Fibroblast of skin of left quadriceps (primary cell): ENCODE results near the gene LAMC3.
"Not testable (repeated sequence)": the region's sequence is repeated elsewhere in the genome, so short reads cannot be mapped to it uniquely, and the experiment has no call there.

ENCODE experiments used
- DNase-seq, 2 experiments: peaks; one replicate each; pipeline ENCODE4 v3.0.0-alpha.2; 2013; ENCODE audit warnings: low read depth in 2 of 2

LAMC3 gene

GRCh38 chr9:131028931-131029573, 20.1 kb downstream of the LAMC3 start:
- no peak for DNase-seq

GRCh38 chr9:131029574-131029952, 20.6 kb downstream of the LAMC3 start:
- no peak for DNase-seq

- no peak for DNase-seq
Measured at GRCh38 chr9:131030239-131031004, 21.4 kb downstream of the LAMC3 start.

- DNase-seq: no peak
Measured at GRCh38 chr9:131031005-131031641, 22.1 kb downstream of the LAMC3 start.

- DNase-seq: no peak
Measured at GRCh38 chr9:131031642-131032005, 22.6 kb downstream of the LAMC3 start.

GRCh38 chr9:131032384-131032783, 23.4 kb downstream of the LAMC3 start:
- DNase-seq: no peak

- no peak for DNase-seq
Measured at GRCh38 chr9:131033269-131034224, 24.6 kb downstream of the LAMC3 start.

- DNase-seq: no peak
Measured at GRCh38 chr9:131034268-131034667, 25.3 kb downstream of the LAMC3 start.

- not testable (repeated sequence) for DNase-seq
Measured at GRCh38 chr9:131034749-131035148, 25.8 kb downstream of the LAMC3 start.

GRCh38 chr9:131035548-131035947, 26.6 kb downstream of the LAMC3 start:
- no peak for DNase-seq

GRCh38 chr9:131036071-131036470, 27.1 kb downstream of the LAMC3 start:
- no peak for DNase-seq

GRCh38 chr9:131036529-131037334, 27.8 kb downstream of the LAMC3 start:
- no peak for DNase-seq

- no peak for DNase-seq
Measured at GRCh38 chr9:131037335-131038255, 28.6 kb downstream of the LAMC3 start.

- no peak for DNase-seq
Measured at GRCh38 chr9:131038256-131039128, 29.5 kb downstream of the LAMC3 start.

- DNase-seq: no peak
Measured at GRCh38 chr9:131039129-131039954, 30.4 kb downstream of the LAMC3 start.

- DNase-seq: no peak
Measured at GRCh38 chr9:131042666-131043065, 33.7 kb downstream of the LAMC3 start.

GRCh38 chr9:131043087-131043486, 34.1 kb downstream of the LAMC3 start:
- no peak for DNase-seq

GRCh38 chr9:131043646-131044045, 34.7 kb downstream of the LAMC3 start:
- DNase-seq: no peak
